HG02973 (cell line): ENCODE data around the gene PARD3B.

ENCODE experiments used
- ATAC-seq: cut with Tn5 transposase; IDR thresholded peaks from one replicate; pipeline ENCODE4 v1.9.1; 2021; ENCODE audit warnings: moderate library complexity; ENCODE audit not compliant: unreplicated experiment

PARD3B gene

GRCh38 chr2:204544961-204545860, at the start of gene PARD3B:
PARD3B (plus strand) TSS chr2:204545475; CDS start chr2:204546000, 525 bp downstream.
- ATAC-seq = peak; percentile 71

GRCh38 chr2:204496779-204497178, 48.5 kb upstream of the PARD3B start:
- no peak for ATAC-seq

GRCh38 chr2:204497855-204498254, 47.4 kb upstream of the PARD3B start:
- ATAC-seq = no peak

- ATAC-seq = no peak
Measured at GRCh38 chr2:204498291-204498690, 47.0 kb upstream of the PARD3B start.

- ATAC-seq = no peak
Measured at GRCh38 chr2:204503869-204504268, 41.4 kb upstream of the PARD3B start.

- no peak for ATAC-seq
Measured at GRCh38 chr2:204504594-204504993, 40.7 kb upstream of the PARD3B start.

GRCh38 chr2:204505488-204505887, 39.8 kb upstream of the PARD3B start:
- ATAC-seq = no peak

- ATAC-seq = no peak
Measured at GRCh38 chr2:204505946-204506345, 39.3 kb upstream of the PARD3B start.

GRCh38 chr2:204507636-204508035, 37.6 kb upstream of the PARD3B start:
- no peak for ATAC-seq

- ATAC-seq = no peak
Measured at GRCh38 chr2:204510709-204511420, 34.4 kb upstream of the PARD3B start.

- no peak for ATAC-seq
Measured at GRCh38 chr2:204514439-204514838, 30.8 kb upstream of the PARD3B start.

GRCh38 chr2:204515416-204515815, 29.9 kb upstream of the PARD3B start:
- ATAC-seq = no peak

- no peak for ATAC-seq
Measured at GRCh38 chr2:204517154-204517553, 28.1 kb upstream of the PARD3B start.

- no peak for ATAC-seq
Measured at GRCh38 chr2:204529795-204530463, 15.3 kb upstream of the PARD3B start.

- no peak for ATAC-seq
Measured at GRCh38 chr2:204530464-204530805, 14.8 kb upstream of the PARD3B start.

- ATAC-seq = no peak
Measured at GRCh38 chr2:204533629-204534370, 11.5 kb upstream of the PARD3B start.

- ATAC-seq = no peak
Measured at GRCh38 chr2:204535356-204535755, 9.9 kb upstream of the PARD3B start.

- no peak for ATAC-seq
Measured at GRCh38 chr2:204535764-204536163, 9.5 kb upstream of the PARD3B start.

- no peak for ATAC-seq
Measured at GRCh38 chr2:204538182-204539018, 6.9 kb upstream of the PARD3B start.

- no peak for ATAC-seq
Measured at GRCh38 chr2:204539019-204539385, 6.3 kb upstream of the PARD3B start.
